Measurements from ENCODE around the gene STAB2.
"Not testable (repeated sequence)": the region's sequence is repeated elsewhere in the genome, so short reads cannot be mapped to it uniquely, and the experiment has no call there.

- TF ChIP-seq CTCF (IDR thresholded peaks at IDR 0.05; ENCODE audit: low read depth, low read length, missing input control); TAF1 (conservative IDR thresholded peaks at IDR 0.05); ZBTB33 (IDR thresholded peaks at IDR 0.05); EGR1 (IDR thresholded peaks at IDR 0.05; ENCODE audit: low read depth in 2 of 2); REST (IDR thresholded peaks at IDR 0.05); JUND (IDR thresholded peaks at IDR 0.05); RAD21 (IDR thresholded peaks at IDR 0.05); ATF3 (IDR thresholded peaks at IDR 0.05); GABPA (IDR thresholded peaks at IDR 0.05 in 1 of 2, conservative IDR thresholded peaks at IDR 0.05 in 1 of 2); FOXA1 (IDR thresholded peaks at IDR 0.05): not testable (repeated sequence)
These were observed 66.6 kb downstream of the STAB2 start for GRCh38 chr12:103653568-103654173.

Measured in liver (tissue), 3 donors.